Muscle layer of duodenum (tissue), 2 donors: ENCODE measurements around the gene SEC14L3.
"Not testable (repeated sequence)": the region's sequence is repeated elsewhere in the genome, so short reads cannot be mapped to it uniquely, and the experiment has no call there.

Experiments
- H3K27ac ChIP-seq: one replicate; pipeline ENCODE4 v1.7.0; 2013; ENCODE audit warnings: mild to moderate bottlenecking, low read length
- H3K27me3 ChIP-seq: one replicate; pipeline ENCODE4 v1.7.0; 2013; ENCODE audit warnings: low read depth, mild to moderate bottlenecking, control low read depth, low read length
- H3K36me3 ChIP-seq, 2 donors: one replicate each; pipeline ENCODE4 v1.7.0; 2013; ENCODE audit warnings: low read length in 2 of 2, control low read depth in 1 of 2, mild to moderate bottlenecking in 1 of 2; ENCODE audit not compliant: insufficient read depth in 2 of 2, control insufficient read depth in 1 of 2
- H3K4me1 ChIP-seq, 2 donors: one replicate each; pipeline ENCODE4 v1.7.0; 2013; ENCODE audit warnings: low read length in 2 of 2, mild to moderate bottlenecking in 2 of 2, control low read depth in 1 of 2, moderate library complexity in 1 of 2; ENCODE audit not compliant: insufficient read depth in 2 of 2, control insufficient read depth in 1 of 2
- H3K4me3 ChIP-seq, 2 donors: one replicate each; pipeline ENCODE4 v1.7.0; 2013; ENCODE audit warnings: low read length in 2 of 2, low read depth in 1 of 2, mild to moderate bottlenecking in 1 of 2
- H3K9me3 ChIP-seq, 2 donors: one replicate each; pipeline ENCODE4 v1.7.0; 2013; ENCODE audit warnings: low read length in 2 of 2, control low read depth in 1 of 2, mild to moderate bottlenecking in 1 of 2; ENCODE audit not compliant: control insufficient read depth in 1 of 2
- donor health status: healthy.

SEC14L3 gene

DNA sequence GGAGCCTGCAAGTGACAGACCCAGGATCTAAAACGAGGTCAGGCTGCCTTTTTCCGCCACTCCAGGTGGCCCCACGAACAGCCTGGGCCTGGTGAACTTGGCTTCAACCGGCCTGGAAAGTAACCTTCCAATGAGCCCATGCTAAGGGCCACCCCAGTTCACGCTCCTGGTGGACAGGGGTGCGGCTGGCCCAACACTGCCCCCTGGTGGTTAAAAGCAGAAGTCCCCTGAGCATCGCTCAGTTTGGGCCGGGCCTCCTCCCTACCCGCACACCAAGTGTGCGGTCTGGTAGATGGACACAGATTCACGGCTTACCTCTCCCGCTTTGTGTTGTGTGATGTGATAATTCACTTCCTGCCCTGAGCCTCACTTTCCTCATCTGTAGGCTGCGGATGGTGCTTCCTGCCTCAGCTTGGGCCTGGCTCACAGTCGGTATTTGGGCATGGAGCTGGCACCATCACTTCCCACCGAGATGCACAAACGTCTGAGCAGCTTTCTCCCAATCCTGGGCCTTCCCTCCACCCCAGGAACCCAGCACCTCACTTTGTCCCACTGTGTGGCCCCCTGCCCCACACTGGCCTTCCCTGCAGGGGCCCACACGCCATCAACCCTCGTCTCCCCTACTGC is 13.7 kb upstream of the SEC14L3 start:
- Histone ChIP-seq H3K27ac (no peak overlapping the region), H3K4me1 (no peaks in the 10 kb centered on the region), H3K9me3 (no peaks in the 10 kb centered on the region), H3K27me3 (no peaks in the 10 kb centered on the region), H3K36me3 (no peaks in the 10 kb centered on the region), H3K4me3 (no peak overlapping the region)

DNA sequence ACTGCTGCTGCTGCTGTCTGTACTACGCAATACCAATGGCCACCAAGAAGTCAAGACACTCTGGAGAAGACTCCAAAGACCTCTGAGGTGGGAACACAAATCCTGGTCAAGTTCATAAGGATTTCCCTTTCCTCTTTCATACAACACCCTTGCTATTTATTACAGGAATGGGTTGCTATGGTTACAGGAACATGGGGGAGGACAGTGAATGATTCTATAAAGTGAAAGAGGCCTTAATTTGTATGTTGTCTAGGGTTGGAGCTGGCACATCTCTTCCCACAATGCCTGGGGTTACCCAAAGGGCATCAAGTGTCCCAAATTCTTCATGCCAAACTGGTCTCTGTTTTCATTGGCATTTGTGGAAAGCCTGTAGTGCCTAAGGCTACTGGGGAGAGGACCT is 11.4 kb upstream of the SEC14L3 start:
- no peaks in the 10 kb centered on the region for H3K27me3 ChIP-seq
- H3K4me3 ChIP-seq, result no peak overlapping the region
- H3K9me3 ChIP-seq, result no peaks in the 10 kb centered on the region
- no peak overlapping the region for H3K27ac ChIP-seq
- H3K4me1 ChIP-seq, result no peaks in the 10 kb centered on the region
- H3K36me3 ChIP-seq, result no peaks in the 10 kb centered on the region

DNA sequence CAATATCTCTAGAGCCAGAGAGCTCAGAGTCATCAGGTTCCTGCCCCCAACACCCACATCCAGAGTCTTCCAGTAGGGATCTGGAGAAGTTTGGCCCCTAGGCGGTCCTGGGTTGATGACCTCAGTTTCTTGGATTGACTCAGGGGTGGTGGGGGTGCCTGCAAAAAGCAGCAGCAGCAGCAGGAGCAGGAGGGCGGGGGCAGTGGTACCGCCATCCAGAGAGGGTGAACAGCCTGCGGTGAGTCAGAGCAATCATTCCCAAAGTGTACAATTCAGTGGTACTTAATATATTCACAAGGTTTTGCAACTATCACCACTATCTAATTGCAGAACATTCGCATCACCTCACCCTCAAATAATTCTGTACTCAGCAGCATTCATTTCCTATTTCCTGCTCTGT is 9.9 kb upstream of the SEC14L3 start:
- Histone ChIP-seq H3K4me1 (no peaks in the 10 kb centered on the region), H3K9me3 (no peaks in the 10 kb centered on the region), H3K4me3 (no peak overlapping the region), H3K36me3 (no peaks in the 10 kb centered on the region), H3K27ac (no peak overlapping the region), H3K27me3 (no peaks in the 10 kb centered on the region)

DNA sequence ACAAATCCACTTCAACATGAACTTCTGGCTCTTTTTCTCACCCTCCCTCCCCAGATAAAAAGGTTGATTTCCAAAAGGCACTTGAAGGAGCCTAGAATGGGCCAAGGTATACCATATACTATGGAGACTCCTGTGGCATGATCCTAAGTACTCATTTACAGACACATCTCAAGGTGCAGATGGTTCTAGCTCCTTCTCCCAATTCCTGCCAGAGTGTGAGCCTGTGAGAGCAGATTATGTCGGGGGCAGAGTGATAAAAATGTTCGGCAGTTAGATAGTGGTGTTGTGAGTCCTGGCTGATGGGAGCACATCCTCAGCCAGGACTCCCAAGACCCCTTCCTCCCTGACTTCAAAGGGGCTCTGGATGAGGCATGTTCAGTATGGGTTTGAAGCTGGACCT is 8.2 kb upstream of the SEC14L3 start:
- Histone ChIP-seq H3K4me1 (no peaks in the 10 kb centered on the region), H3K36me3 (no peaks in the 10 kb centered on the region), H3K27me3 (no peaks in the 10 kb centered on the region), H3K9me3 (no peaks in the 10 kb centered on the region), H3K27ac (no peak overlapping the region), H3K4me3 (no peak overlapping the region)

DNA sequence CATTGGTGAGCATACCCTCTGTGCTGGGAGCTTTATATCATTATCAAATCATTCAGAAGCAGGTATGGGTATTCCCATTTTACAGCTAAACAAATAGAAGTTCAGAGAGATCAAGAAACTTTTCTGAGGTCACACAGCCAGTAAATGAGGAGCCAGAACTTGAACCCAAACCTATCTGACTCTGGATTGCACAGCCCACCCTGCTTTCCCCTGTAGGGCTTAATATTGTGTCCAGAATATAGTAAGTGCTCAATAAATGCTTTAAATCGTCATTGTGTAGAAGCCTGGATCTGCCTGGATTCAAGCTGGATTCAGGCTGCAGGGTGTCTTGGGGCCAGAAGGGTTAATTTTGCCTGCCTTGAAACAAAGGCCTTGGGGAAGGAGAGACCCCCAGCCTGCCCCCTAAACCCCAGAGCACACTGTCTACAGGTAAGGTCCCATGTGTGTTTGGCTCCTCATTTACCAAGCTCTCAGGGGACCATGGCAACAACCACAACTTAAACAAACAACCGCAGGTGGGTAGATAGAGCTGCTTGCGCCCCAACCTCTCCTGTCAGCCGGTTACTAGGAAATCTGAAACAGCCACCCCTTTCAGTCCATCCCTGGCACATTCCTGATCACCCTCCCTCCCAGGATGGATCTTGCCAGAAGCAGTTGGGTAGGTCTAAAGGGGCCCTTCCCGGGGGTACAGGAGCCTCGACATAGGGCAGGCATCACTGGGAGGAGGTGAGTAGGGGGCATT is 3.0 kb upstream of the SEC14L3 start:
- Histone ChIP-seq H3K4me1 (no peaks in the 10 kb centered on the region), H3K9me3 (no peaks in the 10 kb centered on the region), H3K27me3 (no peaks in the 10 kb centered on the region), H3K27ac (no peak overlapping the region), H3K4me3 (no peak overlapping the region), H3K36me3 (no peaks in the 10 kb centered on the region)

DNA sequence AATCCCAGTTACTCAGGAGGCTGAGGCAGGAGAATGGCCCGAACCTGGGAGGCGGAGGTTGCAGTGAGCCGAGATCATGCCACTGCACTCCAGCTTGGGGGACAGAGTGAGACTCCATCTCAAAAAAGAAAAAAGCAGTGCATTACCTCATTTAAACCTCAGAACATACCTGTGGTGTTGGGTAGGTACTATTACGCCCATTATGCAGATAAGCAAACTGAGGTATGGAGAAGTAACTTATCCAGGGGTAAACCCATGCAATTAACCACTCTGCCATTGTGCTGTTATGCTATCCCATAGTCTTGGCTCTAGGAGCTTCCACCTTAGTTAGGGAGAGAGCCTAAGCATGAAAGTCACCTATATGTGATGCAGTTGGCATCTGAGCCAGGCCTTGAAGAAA is 2.3 kb upstream of the SEC14L3 start:
- no peaks in the 10 kb centered on the region for H3K36me3 ChIP-seq
- no peaks in the 10 kb centered on the region for H3K27me3 ChIP-seq
- no peaks in the 10 kb centered on the region for H3K4me1 ChIP-seq
- H3K4me3 ChIP-seq, result no peak overlapping the region
- no peaks in the 10 kb centered on the region for H3K9me3 ChIP-seq
- no peak overlapping the region for H3K27ac ChIP-seq

DNA sequence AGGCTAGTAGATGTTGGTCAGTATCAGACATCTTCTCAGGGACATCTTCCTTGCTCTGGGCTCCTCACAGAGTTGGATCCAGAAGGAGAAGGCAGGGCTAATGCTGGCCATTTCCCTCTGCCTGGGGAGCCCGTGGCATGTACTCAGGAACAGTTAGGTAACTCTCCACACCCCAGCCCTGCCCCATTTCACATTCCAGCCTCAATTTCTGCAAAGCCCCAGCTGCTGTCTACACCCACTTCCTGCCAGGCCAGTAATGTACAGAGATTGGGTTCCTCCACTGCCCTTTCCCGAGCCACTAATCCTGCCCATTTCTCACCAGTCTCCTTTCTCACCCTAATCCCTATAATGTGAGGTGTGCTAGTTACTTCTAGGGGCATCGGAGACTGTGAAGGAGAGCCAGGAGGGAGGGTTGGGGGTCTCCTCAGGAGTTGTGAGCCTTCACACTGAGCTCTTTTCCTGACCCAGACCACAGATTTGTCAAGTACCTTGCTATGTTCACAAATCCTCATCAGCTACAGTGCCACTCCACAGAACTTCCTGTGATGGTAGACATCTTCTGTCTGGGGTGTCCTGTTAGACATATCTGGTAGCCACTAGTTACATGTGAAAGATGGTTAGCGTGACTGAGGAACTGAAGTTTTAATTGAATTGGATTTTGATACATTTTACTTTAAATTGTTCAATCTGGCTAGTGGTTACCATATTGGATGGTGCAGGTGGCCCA is 1.3 kb upstream of the SEC14L3 start:
- Histone ChIP-seq H3K4me3 (no peak overlapping the region), H3K9me3 (no peaks in the 10 kb centered on the region), H3K4me1 (no peaks in the 10 kb centered on the region), H3K27me3 (peaks cover 5% of the 10 kb centered on the region), H3K27ac (no peak overlapping the region), H3K36me3 (no peaks in the 10 kb centered on the region)

DNA sequence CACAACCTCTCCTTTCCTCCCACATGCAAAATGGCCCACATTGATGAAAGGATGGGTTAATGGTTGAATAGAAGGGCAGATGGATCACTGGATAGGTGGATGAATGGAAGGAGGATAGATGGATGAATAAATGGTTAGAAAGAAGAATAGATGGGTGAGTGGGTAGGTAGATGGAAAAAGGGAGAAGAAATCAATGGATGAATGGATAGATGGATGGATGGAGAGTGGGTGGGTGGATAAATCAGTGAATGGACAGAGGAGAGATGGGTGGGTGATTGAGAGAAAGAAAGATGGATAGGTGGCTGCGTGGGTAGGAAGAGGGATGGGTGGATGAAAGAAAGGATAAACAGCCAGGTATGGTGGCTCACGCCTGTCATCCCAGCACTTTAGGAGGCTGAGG is 1.2 kb downstream of the SEC14L3 start:
- Histone ChIP-seq H3K9me3 (no peaks in the 10 kb centered on the region), H3K4me1 (no peaks in the 10 kb centered on the region), H3K36me3 (no peaks in the 10 kb centered on the region), H3K4me3 (no peak overlapping the region), H3K27me3 (peaks cover 5% of the 10 kb centered on the region), H3K27ac (no peak overlapping the region)

DNA sequence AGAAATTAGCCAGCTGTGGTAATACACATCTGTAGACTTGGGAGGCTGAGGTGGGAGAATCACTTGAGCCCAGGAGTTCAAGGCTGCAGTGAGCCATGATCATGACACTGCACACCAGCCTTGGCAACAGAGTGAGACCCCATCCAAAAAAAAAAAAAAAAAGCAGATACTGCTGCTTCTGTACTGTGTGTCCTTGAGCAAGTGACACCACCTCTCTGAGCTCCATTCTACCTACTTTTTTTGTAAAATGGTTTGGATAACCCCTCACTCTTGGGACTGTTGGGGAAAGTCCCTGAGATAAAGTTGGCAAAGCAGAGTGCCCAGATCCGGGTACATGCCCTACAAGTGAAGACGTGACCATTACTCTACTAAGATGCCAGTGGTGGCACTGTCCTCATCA is 2.7 kb downstream of the SEC14L3 start:
- Histone ChIP-seq H3K4me1 (no peaks in the 10 kb centered on the region), H3K27ac (no peak overlapping the region), H3K4me3 (no peak overlapping the region), H3K27me3 (peaks cover 5% of the 10 kb centered on the region), H3K36me3 (no peaks in the 10 kb centered on the region), H3K9me3 (no peaks in the 10 kb centered on the region)

DNA sequence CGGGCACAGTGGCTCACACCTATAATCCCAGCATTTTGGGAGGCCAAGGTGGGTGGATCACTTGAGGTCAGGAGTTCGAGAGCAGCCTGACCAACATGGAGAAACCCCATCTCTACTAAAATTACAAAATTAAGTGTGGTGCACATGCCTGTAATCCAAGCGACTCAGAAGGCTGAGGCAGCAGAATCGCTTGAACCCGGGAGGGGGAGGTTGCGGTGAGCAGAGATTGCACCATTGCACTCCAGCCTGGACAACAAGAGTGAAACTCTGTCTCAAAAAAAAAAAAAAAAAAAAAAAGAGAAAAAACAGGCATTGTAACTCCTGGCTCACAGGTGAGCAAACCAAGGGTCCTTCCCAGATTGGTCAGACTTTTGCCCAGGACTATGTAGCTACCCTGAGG is 11.3 kb downstream of the SEC14L3 start:
- not testable (repeated sequence) for H3K9me3 ChIP-seq, H3K27me3 ChIP-seq, H3K4me1 ChIP-seq, H3K36me3 ChIP-seq, H3K4me3 ChIP-seq, H3K27ac ChIP-seq

DNA sequence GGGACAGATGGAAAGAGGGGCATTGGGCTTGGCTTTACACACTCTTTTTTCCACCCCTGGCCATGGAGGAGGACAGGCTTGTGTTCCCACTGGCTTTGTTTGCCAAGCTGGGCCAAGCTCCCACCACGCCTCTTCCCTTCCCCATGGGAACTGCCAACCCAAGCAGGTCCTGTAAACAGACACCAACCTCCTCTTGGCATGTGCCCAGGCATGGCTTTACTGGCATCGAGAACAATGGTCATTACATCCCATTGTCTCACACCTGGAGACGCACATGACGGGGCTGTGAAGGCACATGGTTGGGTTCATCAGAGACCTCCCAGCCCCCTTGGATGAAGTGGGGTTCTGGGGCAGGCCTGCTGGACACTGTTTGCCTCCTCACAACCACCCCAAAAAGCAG is 11.7 kb downstream of the SEC14L3 start:
- Histone ChIP-seq H3K4me3 (no peak overlapping the region), H3K4me1 (no peaks in the 10 kb centered on the region)

More for the DNA sequence above, 11.7 kb downstream of the SEC14L3 start:
- H3K27ac ChIP-seq, result no peak overlapping the region
- no peaks in the 10 kb centered on the region for H3K9me3 ChIP-seq
- no peaks in the 10 kb centered on the region for H3K36me3 ChIP-seq
- H3K27me3 ChIP-seq, result no peaks in the 10 kb centered on the region
